ENCODE measurements around the gene ALOXE3. TPM values are rescaled to one million over a fixed set of nuclear protein-coding genes. Genes with fewer than 3 reads are reported as not detected.

The ALOXE3 gene
- total RNA-seq, 2 experiments from 2014 or later: not detected

Small RNA genes lying within 50 kb of the gene (microRNA-seq; reads per million reads assigned to microRNA genes)
- gene MIR4314 (not detected), gene MIR6883 (not detected)

Other genes starting within 250 kb of the ALOXE3 start
- gene CHD3, start 229.7 kb downstream of the ALOXE3 start, total RNA-seq: 100 to 1,000 TPM; 194 to 199 TPM
- gene RNF227, start 202.2 kb downstream of the ALOXE3 start, total RNA-seq: 1 to 10 TPM; 4.5 to 5.5 TPM
- 10 to 100 TPM; 10.6 to 12.5 TPM for gene KCNAB3, start 188.7 kb downstream of the ALOXE3 start, total RNA-seq
- 100 to 1,000 TPM; 222 to 237 TPM for gene TRAPPC1, start 186.6 kb downstream of the ALOXE3 start, total RNA-seq
- 10 to 100 TPM; 57.3 to 62.7 TPM for gene CNTROB, start 186.3 kb downstream of the ALOXE3 start, total RNA-seq
- not detected for gene GUCY2D, start 115.9 kb downstream of the ALOXE3 start, total RNA-seq
- gene ALOX15B, start 79.5 kb downstream of the ALOXE3 start, total RNA-seq: not detected
- gene ALOX12B, start 30.8 kb downstream of the ALOXE3 start, total RNA-seq: under 1 TPM; 0.65 to 0.97 TPM
- gene HES7, start 5.6 kb upstream of the ALOXE3 start, total RNA-seq: under 1 TPM; 0.23 to 0.75 TPM
- 10 to 100 TPM; 52.7 to 53.6 TPM for gene PER1, start 33.9 kb upstream of the ALOXE3 start, total RNA-seq
- gene VAMP2, start 44.4 kb upstream of the ALOXE3 start, total RNA-seq: 100 to 1,000 TPM; 116 to 118 TPM
- gene TMEM107, start 57.9 kb upstream of the ALOXE3 start, total RNA-seq: 10 to 100 TPM; 39.5 to 46.4 TPM
- 10 to 100 TPM; 15.7 to 16.5 TPM for gene BORCS6, start 71.7 kb upstream of the ALOXE3 start, total RNA-seq
- 100 to 1,000 TPM; 128 to 152 TPM for gene AURKB, start 92.1 kb upstream of the ALOXE3 start, total RNA-seq
- 100 to 1,000 TPM; 129 to 130 TPM for gene CTC1, start 129.5 kb upstream of the ALOXE3 start, total RNA-seq
- 10 to 100 TPM; 47.2 to 56.8 TPM for gene PFAS, start 130.8 kb upstream of the ALOXE3 start, total RNA-seq
- 10 to 100 TPM; 43.6 to 44.9 TPM for gene RANGRF, start 170.2 kb upstream of the ALOXE3 start, total RNA-seq
- 1 to 10 TPM; 7.4 to 9.1 TPM for gene SLC25A35, start 176.9 kb upstream of the ALOXE3 start, total RNA-seq
- not detected for gene ARHGEF15, start 191.7 kb upstream of the ALOXE3 start, total RNA-seq
- gene ODF4, start 221.3 kb upstream of the ALOXE3 start, total RNA-seq: not detected